Measurements from ENCODE around the gene MED20. TPM values are rescaled to one million over a fixed set of nuclear protein-coding genes. Genes with fewer than 3 reads are reported as not detected.

MED20 gene
- total and polyA plus RNA-seq, 10 of the 15 experiments (the other 5 are each of a cell fraction or from before 2014, with no cell fraction given), result 13.4 to 24.8 (median 17.9) TPM

DNA sequence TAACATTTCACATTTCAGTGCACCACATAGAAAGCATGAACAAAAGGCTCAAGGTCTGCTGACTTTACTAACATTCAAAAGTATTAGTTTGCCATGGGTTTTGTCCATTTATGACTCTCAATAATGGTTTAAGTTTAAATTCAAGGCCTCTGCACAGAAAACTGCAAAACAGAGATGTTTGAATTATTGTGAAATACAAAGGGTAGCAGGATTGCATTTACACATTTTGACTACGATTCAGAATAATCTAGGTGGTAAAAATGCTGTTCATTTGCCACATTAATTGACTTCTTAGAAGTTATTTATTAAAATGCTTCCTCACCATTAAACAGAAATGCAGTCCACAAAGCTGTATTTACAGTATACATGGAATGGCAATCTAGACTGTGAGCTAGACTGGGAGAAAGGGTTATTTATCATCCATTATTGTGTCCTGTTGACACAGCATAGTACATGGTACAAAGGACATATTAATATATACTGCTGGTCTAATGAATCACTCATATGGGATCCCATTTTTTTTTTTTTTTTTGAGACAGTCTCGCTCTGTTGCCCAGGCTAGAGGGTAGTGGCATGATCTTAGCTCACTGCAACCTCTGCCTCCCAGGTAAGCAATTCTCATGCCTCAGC lies 43.8 kb downstream of the MED20 start (continued):
- TF ChIP-seq, protein P1, sequence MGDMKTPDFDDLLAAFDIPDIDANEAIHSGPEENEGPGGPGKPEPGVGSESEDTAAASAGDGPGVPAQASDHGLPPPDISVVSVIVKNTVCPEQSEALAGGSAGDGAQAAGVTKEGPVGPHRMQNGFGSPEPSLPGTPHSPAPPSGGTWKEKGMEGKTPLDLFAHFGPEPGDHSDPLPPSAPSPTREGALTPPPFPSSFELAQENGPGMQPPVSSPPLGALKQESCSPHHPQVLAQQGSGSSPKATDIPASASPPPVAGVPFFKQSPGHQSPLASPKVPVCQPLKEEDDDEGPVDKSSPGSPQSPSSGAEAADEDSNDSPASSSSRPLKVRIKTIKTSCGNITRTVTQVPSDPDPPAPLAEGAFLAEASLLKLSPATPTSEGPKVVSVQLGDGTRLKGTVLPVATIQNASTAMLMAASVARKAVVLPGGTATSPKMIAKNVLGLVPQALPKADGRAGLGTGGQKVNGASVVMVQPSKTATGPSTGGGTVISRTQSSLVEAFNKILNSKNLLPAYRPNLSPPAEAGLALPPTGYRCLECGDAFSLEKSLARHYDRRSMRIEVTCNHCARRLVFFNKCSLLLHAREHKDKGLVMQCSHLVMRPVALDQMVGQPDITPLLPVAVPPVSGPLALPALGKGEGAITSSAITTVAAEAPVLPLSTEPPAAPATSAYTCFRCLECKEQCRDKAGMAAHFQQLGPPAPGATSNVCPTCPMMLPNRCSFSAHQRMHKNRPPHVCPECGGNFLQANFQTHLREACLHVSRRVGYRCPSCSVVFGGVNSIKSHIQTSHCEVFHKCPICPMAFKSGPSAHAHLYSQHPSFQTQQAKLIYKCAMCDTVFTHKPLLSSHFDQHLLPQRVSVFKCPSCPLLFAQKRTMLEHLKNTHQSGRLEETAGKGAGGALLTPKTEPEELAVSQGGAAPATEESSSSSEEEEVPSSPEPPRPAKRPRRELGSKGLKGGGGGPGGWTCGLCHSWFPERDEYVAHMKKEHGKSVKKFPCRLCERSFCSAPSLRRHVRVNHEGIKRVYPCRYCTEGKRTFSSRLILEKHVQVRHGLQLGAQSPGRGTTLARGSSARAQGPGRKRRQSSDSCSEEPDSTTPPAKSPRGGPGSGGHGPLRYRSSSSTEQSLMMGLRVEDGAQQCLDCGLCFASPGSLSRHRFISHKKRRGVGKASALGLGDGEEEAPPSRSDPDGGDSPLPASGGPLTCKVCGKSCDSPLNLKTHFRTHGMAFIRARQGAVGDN (IDR thresholded peaks at IDR 0.05), result no peak
- no peak for TF ChIP-seq MXI1 (IDR thresholded peaks at IDR 0.05; ENCODE audit: low read depth, low read length)

DNA sequence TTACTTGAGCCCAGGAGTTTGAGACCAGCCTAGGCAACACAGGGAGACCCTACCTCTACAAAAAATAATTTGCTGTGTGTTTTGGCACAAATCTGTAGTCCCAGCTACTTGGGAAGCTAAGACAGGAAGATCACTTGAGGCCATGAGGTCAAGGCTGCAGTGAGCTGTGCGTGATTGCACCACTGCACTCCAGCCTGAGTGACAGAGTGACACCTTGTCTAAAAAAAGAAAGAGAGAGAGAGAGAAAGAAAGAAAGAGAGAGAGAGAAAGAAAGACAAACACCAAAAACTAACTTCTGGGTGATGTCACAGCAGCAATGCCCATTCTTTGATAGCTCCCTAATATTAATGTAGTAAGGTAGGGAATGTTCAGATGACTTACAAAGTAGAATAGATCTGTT lies 46.2 kb downstream of the MED20 start:
- Histone ChIP-seq H3K4me2 (ENCODE audit: control insufficient read depth, insufficient read depth) (no peak overlapping the region), H3K4me3 (no peak overlapping the region), H2AFZ (ENCODE audit: control insufficient read depth, low read depth, low read length) (no peak overlapping the region), H3K79me2 (ENCODE audit: control insufficient read depth, insufficient read depth, low read length) (no peaks in the 10 kb centered on the region), H4K20me1 (ENCODE audit: control insufficient read depth, insufficient read depth) (no peaks in the 10 kb centered on the region), H3K27me3 (replicated peaks in 1 of 2; ENCODE audit: control insufficient read depth in 2 of 2, insufficient read depth in 2 of 2, low read length in 1 of 2) (no peaks in the 10 kb centered on the region), H3K9me3 (replicated peaks; ENCODE audit: control insufficient read depth, insufficient read depth, low read length) (no peaks in the 10 kb centered on the region), H3K27ac (ENCODE audit: control insufficient read depth, insufficient read depth) (no peak overlapping the region), H3K9ac (ENCODE audit: control insufficient read depth, insufficient read depth, low read length) (no peak overlapping the region), H3K36me3 (ENCODE audit: control insufficient read depth in 2 of 2, insufficient read depth in 2 of 2, low read length in 1 of 2) (no peaks in the 10 kb centered on the region), H3K4me1 (ENCODE audit: control insufficient read depth, insufficient read depth, low read length) (no peaks in the 10 kb centered on the region)
- SMC1A ChIA-PET (ENCODE audit: uncharacterized antibody, unreplicated experiment), result no interaction called here
- FAIRE-seq, result no peak
- RAD21 ChIA-PET (ENCODE audit: unreplicated experiment), result no interaction called here
- POLR2A ChIA-PET, result interaction anchor here (1.5 to 2.2 kb wide), 2 partner anchors 13 to 21 kb away, joined by 5 to 7 read pairs; partner anchors contain the start of gene USP49
- 100% methylated on average over 1 of the region's 1 CpG for WGBS (ENCODE audit: insufficient coverage, insufficient replicate concordance, low lambda C conversion rate, missing lambda C conversion rate)
- CTCF ChIA-PET, result interaction anchor here (1.1 to 1.2 kb wide), 2 partner anchors 10 to 28 kb away, joined by 3 read pairs; no protein-coding TSS in a partner anchor
- no TSS peak for BruUV-seq (replicated peaks)
- intact Hi-C loops (cut with micrococcal nuclease; ENCODE audit: unreplicated experiment) (no loop called here), in situ Hi-C loops (cut with MboI) (no loop called here)
- no peak for ATAC-seq
- DNase-seq (ENCODE audit: low read depth, low spot score), result no peak
- TF ChIP-seq, protein P2, sequence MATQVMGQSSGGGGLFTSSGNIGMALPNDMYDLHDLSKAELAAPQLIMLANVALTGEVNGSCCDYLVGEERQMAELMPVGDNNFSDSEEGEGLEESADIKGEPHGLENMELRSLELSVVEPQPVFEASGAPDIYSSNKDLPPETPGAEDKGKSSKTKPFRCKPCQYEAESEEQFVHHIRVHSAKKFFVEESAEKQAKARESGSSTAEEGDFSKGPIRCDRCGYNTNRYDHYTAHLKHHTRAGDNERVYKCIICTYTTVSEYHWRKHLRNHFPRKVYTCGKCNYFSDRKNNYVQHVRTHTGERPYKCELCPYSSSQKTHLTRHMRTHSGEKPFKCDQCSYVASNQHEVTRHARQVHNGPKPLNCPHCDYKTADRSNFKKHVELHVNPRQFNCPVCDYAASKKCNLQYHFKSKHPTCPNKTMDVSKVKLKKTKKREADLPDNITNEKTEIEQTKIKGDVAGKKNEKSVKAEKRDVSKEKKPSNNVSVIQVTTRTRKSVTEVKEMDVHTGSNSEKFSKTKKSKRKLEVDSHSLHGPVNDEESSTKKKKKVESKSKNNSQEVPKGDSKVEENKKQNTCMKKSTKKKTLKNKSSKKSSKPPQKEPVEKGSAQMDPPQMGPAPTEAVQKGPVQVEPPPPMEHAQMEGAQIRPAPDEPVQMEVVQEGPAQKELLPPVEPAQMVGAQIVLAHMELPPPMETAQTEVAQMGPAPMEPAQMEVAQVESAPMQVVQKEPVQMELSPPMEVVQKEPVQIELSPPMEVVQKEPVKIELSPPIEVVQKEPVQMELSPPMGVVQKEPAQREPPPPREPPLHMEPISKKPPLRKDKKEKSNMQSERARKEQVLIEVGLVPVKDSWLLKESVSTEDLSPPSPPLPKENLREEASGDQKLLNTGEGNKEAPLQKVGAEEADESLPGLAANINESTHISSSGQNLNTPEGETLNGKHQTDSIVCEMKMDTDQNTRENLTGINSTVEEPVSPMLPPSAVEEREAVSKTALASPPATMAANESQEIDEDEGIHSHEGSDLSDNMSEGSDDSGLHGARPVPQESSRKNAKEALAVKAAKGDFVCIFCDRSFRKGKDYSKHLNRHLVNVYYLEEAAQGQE (IDR thresholded peaks at IDR 0.05; ENCODE audit: low read depth, low read length), result no peak
- TF ChIP-seq, protein P3, sequence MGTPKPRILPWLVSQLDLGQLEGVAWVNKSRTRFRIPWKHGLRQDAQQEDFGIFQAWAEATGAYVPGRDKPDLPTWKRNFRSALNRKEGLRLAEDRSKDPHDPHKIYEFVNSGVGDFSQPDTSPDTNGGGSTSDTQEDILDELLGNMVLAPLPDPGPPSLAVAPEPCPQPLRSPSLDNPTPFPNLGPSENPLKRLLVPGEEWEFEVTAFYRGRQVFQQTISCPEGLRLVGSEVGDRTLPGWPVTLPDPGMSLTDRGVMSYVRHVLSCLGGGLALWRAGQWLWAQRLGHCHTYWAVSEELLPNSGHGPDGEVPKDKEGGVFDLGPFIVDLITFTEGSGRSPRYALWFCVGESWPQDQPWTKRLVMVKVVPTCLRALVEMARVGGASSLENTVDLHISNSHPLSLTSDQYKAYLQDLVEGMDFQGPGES (IDR thresholded peaks at IDR 0.05), result no peak
- TF ChIP-seq NBN (IDR thresholded peaks at IDR 0.05), result no peak
- TF ChIP-seq KAT2A (conservative IDR thresholded peaks at IDR 0.05; ENCODE audit: control insufficient read depth, low read depth, low read length), result no peak
- no peak for TF ChIP-seq CHD1 (IDR thresholded peaks at IDR 0.05; ENCODE audit: low read depth, low read length)
- TF ChIP-seq SMAD1 (IDR thresholded peaks at IDR 0.05; ENCODE audit: low read depth, partially characterized antibody), result no peak
- no peak for TF ChIP-seq ETV6 (conservative IDR thresholded peaks at IDR 0.05 in 1 of 2, IDR thresholded peaks at IDR 0.05 in 1 of 2; ENCODE audit: borderline replicate concordance in 1 of 2, low read depth in 1 of 2)
- TF ChIP-seq YY1 (IDR thresholded peaks at IDR 0.05; ENCODE audit: low read depth, low read length), result no peak
- no peak for TF ChIP-seq NR2C1 (IDR thresholded peaks at IDR 0.05)
- no peak for TF ChIP-seq JUND (IDR thresholded peaks at IDR 0.05; ENCODE audit: low read depth, low read length)
- TF ChIP-seq MTA3 (IDR thresholded peaks at IDR 0.05; ENCODE audit: borderline replicate concordance, low read length), result no peak
- no peak for TF ChIP-seq WRNIP1 (IDR thresholded peaks at IDR 0.05; ENCODE audit: borderline replicate concordance, low read depth, low read length)

Data from GM12878 (cell line).